MCF 10A (cell line): Measurements from ENCODE around the gene RHEX. TPM values are rescaled to one million over a fixed set of nuclear protein-coding genes. Genes with fewer than 3 reads are reported as not detected.

ENCODE experiments used
- BruUV-seq: library from RNA; stranded (reverse); fragments of 400-500 nt; replicated peaks from 2 replicates; lab custom pipeline; 2021; lab: Mats Ljungman, UMichigan
- CTCF ChIA-PET: fragments of 300-600 bp; sonication (Branson Sonifier 250); formaldehyde crosslinking; extraction: SDS; loops from one replicate; lab custom pipeline; 2021; ENCODE audit warnings: antibody characterized with exemption, inconsistent platforms; lab: Yijun Ruan, JAX
- POLR2A ChIA-PET: fragments of 300-600, 350-650 bp; sonication (Branson Sonifier 250); formaldehyde crosslinking; extraction: SDS; loops from one replicate; lab custom pipeline; 2020; ENCODE audit warnings: antibody characterized with exemption, inconsistent platforms; lab: Yijun Ruan, JAX
- DNase-seq: peaks from one replicate; pipeline ENCODE4 v3.0.0-alpha.2; 2018; ENCODE audit not compliant: unreplicated experiment
- H3K27ac Mint-ChIP-seq: one replicate; pipeline ENCODE4 v1.8.0; 2022; ENCODE audit warnings: mild to moderate bottlenecking, low read depth, mixed read lengths; ENCODE audit not compliant: unreplicated experiment
- H3K27me3 Mint-ChIP-seq: one replicate; pipeline ENCODE4 v1.8.0; 2022; ENCODE audit warnings: mixed read lengths; ENCODE audit not compliant: insufficient read depth, unreplicated experiment
- H3K36me3 Mint-ChIP-seq: one replicate; pipeline ENCODE4 v1.8.0; 2022; ENCODE audit warnings: mild to moderate bottlenecking, moderate library complexity, mixed read lengths; ENCODE audit not compliant: insufficient read depth, unreplicated experiment
- H3K4me1 Mint-ChIP-seq: one replicate; pipeline ENCODE4 v1.8.0; 2022; ENCODE audit warnings: mixed read lengths; ENCODE audit not compliant: insufficient read depth, unreplicated experiment
- H3K4me3 Mint-ChIP-seq: one replicate; pipeline ENCODE4 v1.8.0; 2022; ENCODE audit warnings: mild to moderate bottlenecking, moderate library complexity, mixed read lengths; ENCODE audit not compliant: unreplicated experiment
- H3K9me3 Mint-ChIP-seq: one replicate; pipeline ENCODE4 v1.8.0; 2022; ENCODE audit warnings: mixed read lengths; ENCODE audit not compliant: unreplicated experiment
- CTCF ChIP-seq: fragments of 200-600 bp; IDR thresholded peaks from one replicate; pipeline ENCODE4 v1.8.0; 2022; ENCODE audit warnings: antibody characterized with exemption, mild to moderate bottlenecking; ENCODE audit not compliant: unreplicated experiment
- intact Hi-C: fragments of 100-400 bp; cut with micrococcal nuclease; formaldehyde crosslinking; loops from 2 replicates; pipeline ENCODE4 v1.14.1; 2022
- total RNA-seq: library from RNA; stranded (reverse); gene quantifications from 2 replicates; pipeline ENCODE4 v1.2.3, GENCODE V29; 2022

RHEX gene
- total RNA-seq, 1 experiment from 2014 or later = not detected

DNA sequence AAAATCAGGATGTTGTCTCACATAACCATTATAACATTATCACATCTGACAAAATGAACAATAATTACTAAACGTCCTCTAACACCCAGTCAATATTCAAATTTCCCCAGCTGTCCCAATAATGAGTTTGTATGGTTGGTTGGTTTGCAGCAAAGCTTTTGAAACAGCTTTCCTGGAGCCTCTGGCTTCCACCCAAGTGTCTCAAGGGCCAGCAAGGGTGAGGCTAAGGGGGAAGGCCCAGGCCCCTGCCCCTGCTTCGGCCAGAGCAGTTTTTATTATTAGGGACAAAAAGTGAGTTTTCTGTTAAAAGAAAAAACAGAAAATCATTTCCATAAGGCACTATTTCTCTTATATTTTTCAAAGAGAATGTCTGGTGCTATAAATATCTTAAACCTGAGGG, 83.3 kb downstream of the RHEX start:
- ChIA-PET CTCF (interaction anchor here (0.7 to 1.0 kb wide), 2 partner anchors 8 to 16 kb away, joined by 3 to 5 read pairs; no protein-coding TSS in a partner anchor), POLR2A (interaction anchor here (0.6 kb wide), 1 partner anchor 14 kb away, joined by 3 read pairs; no protein-coding TSS in a partner anchor)
- no peak for DNase-seq
- Mint-ChIP-seq H3K36me3 (no peaks in the 10 kb centered on the region), H3K27me3 (peaks cover 39% of the 10 kb centered on the region), H3K9me3 (no peaks in the 10 kb centered on the region), H3K4me1 (no peaks in the 10 kb centered on the region), H3K4me3 (no peak overlapping the region), H3K27ac (no peak overlapping the region)
- TF ChIP-seq CTCF = no peak
- no TSS peak for BruUV-seq
- intact Hi-C loops = no loop called here

DNA sequence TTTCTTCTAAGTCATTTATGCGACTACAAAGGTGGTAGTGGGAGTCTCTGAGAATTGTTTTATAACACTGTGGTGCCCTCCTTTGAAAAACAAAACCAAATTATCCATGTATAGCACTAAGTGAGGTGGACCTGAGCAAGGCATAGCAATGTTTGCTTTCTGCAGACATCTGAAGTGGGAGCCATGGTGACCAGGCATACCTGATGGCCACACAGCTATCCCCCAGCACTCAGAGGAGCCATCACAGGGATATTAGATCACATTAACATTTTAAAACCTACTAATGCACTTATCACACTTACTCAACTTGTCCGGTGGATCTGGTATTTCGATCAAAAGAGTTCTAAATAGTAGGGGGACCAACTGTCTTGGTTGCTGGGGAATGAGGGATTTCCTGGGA, 89.0 kb downstream of the RHEX start:
- Mint-ChIP-seq H3K27me3 (peaks cover 88% of the 10 kb centered on the region), H3K27ac (no peak overlapping the region), H3K4me3 (no peak overlapping the region), H3K9me3 (no peaks in the 10 kb centered on the region), H3K36me3 (no peaks in the 10 kb centered on the region), H3K4me1 (no peaks in the 10 kb centered on the region)
- no peak for TF ChIP-seq CTCF
- no peak for DNase-seq
- ChIA-PET CTCF (interaction anchor here (1.0 kb wide), 1 partner anchor 337 kb away, joined by 3 read pairs; no protein-coding TSS in a partner anchor), POLR2A (interaction anchor here (0.6 to 0.7 kb wide), 2 partner anchors 371 to 1543 kb away, joined by 3 to 4 read pairs; no protein-coding TSS in a partner anchor)
- intact Hi-C loops = no loop called here
- BruUV-seq = no TSS peak

DNA sequence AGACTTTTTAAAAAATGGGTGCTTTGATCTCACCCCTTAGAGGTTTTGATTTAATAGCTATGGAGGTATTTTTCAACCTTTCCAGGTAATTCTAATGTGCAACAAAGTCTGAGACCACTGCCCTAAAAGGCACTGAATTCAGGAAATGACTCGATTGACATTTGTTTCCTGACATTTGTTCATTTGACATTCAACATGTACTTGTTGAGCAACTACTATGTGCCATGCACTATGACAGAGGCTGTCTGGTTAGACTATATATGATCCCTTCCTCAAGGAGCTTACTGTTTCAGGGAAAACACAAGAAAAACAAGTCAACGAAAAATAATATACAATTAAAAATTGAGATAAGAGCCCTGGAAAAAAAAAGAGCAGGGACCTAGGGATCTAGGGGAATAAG, 89.8 kb downstream of the RHEX start:
- POLR2A ChIA-PET = interaction anchor here (0.5 to 0.9 kb wide), 2 partner anchors 9 to 98 kb away, joined by 3 to 4 read pairs; no protein-coding TSS in a partner anchor
- Mint-ChIP-seq H3K4me1 (no peaks in the 10 kb centered on the region), H3K27me3 (peaks cover 89% of the 10 kb centered on the region), H3K36me3 (no peaks in the 10 kb centered on the region), H3K9me3 (no peaks in the 10 kb centered on the region), H3K4me3 (no peak overlapping the region), H3K27ac (no peak overlapping the region)
- BruUV-seq = no TSS peak
- intact Hi-C loops = no loop called here
- no peak for TF ChIP-seq CTCF
- DNase-seq = no peak
- CTCF ChIA-PET = interaction anchor here (1.0 to 1.7 kb wide), 2 partner anchors 8 to 336 kb away, joined by 3 to 7 read pairs; no protein-coding TSS in a partner anchor

- CTCF ChIA-PET = interaction anchor here (0.9 to 1.7 kb wide), 2 partner anchors 9 to 1425 kb away, joined by 3 to 7 read pairs; no protein-coding TSS in a partner anchor
- H3K27me3 Mint-ChIP-seq = peaks cover 81% of the 10 kb centered on the region
- POLR2A ChIA-PET = interaction anchor here (0.6 to 0.9 kb wide), 3 partner anchors 9 to 1436 kb away, joined by 3 to 4 read pairs (median 3); no protein-coding TSS in a partner anchor
Observed at GRCh38 chr1:206143537-206144172, 90.7 kb downstream of the RHEX start.

More at GRCh38 chr1:206143537-206144172, 90.7 kb downstream of the RHEX start:
- intact Hi-C loops = no loop called here
- Mint-ChIP-seq H3K9me3 (no peaks in the 10 kb centered on the region), H3K4me3 (no peak overlapping the region), H3K4me1 (no peaks in the 10 kb centered on the region), H3K27ac (no peak overlapping the region), H3K36me3 (no peaks in the 10 kb centered on the region)
- DNase-seq = no peak
- TF ChIP-seq CTCF = no peak
- no TSS peak for BruUV-seq
